ENCODE data around the gene MAMDC2.

GRCh38 chr9:70145981-70146380 is 102.3 kb downstream of the MAMDC2 start:
- TF ChIP-seq CTCF (IDR thresholded peaks at IDR 0.05 in 4 of 5, conservative IDR thresholded peaks at IDR 0.05 in 1 of 5) = no peak
- TF ChIP-seq POLR2A (IDR thresholded peaks at IDR 0.05) = no peak

Data from gastrocnemius medialis (tissue), 4 donors.